Inferior parietal cortex (tissue), 1 donor: ENCODE results near the gene HMGB1.

Source experiments
- DNase-seq: peaks from one replicate; pipeline ENCODE4 v3.0.0-alpha.2; 2016; ENCODE audit errors: extremely low spot score

HMGB1 gene

GRCh38 chr13:30465593-30466357 lies at the start of gene HMGB1:
TSS of gene HMGB1 (minus strand) at chr13:30465936. CDS start at chr13:30463680, 2,256 bp downstream.
- DNase-seq = peak; percentile 99

GRCh38 chr13:30510811-30511371 lies 45.2 kb upstream of the HMGB1 start:
- DNase-seq = no peak

- DNase-seq = no peak
Observed at GRCh38 chr13:30510091-30510490, 44.4 kb upstream of the HMGB1 start.

- DNase-seq = no peak
Observed at GRCh38 chr13:30509254-30510050, 43.7 kb upstream of the HMGB1 start.

- DNase-seq = no peak
Observed at GRCh38 chr13:30504081-30504480, 38.3 kb upstream of the HMGB1 start.

- DNase-seq = no peak
Observed at GRCh38 chr13:30502237-30502636, 36.5 kb upstream of the HMGB1 start.

GRCh38 chr13:30499338-30499737 lies 33.6 kb upstream of the HMGB1 start:
- DNase-seq = no peak

- DNase-seq = no peak
Observed at GRCh38 chr13:30496147-30496546, 30.4 kb upstream of the HMGB1 start.

- no peak for DNase-seq
Observed at GRCh38 chr13:30495746-30496145, 30.0 kb upstream of the HMGB1 start.

- DNase-seq = no peak
Observed at GRCh38 chr13:30493658-30494381, 28.1 kb upstream of the HMGB1 start.

GRCh38 chr13:30487075-30487470 lies 21.3 kb upstream of the HMGB1 start:
- DNase-seq = no peak

- no peak for DNase-seq
Observed at GRCh38 chr13:30486230-30487074, 20.7 kb upstream of the HMGB1 start.

- no peak for DNase-seq
Observed at GRCh38 chr13:30481241-30481760, 15.6 kb upstream of the HMGB1 start.

- no peak for DNase-seq
Observed at GRCh38 chr13:30480292-30480950, 14.7 kb upstream of the HMGB1 start.

GRCh38 chr13:30479883-30480219 lies 14.1 kb upstream of the HMGB1 start:
- no peak for DNase-seq

- DNase-seq = no peak
Observed at GRCh38 chr13:30479154-30479882, 13.6 kb upstream of the HMGB1 start.

GRCh38 chr13:30477346-30478195 lies 11.8 kb upstream of the HMGB1 start:
- DNase-seq = no peak

- DNase-seq = no peak
Observed at GRCh38 chr13:30473675-30474074, 7.9 kb upstream of the HMGB1 start.

- DNase-seq = no peak
Observed at GRCh38 chr13:30466841-30467252, 1.1 kb upstream of the HMGB1 start.
